Thoracic aorta (tissue), 2 donors: ENCODE measurements around the gene CD48. TPM values are rescaled to one million over a fixed set of nuclear protein-coding genes. Genes with fewer than 3 reads are reported as not detected.
"Not testable (repeated sequence)": the region's sequence is repeated elsewhere in the genome, so short reads cannot be mapped to it uniquely, and the experiment has no call there.

Experiments used
- ATAC-seq: fragments of 150-250 bp; one replicate; pipeline ENCODE4 v1.8.0; 2017; ENCODE audit warnings: low read depth; ENCODE audit not compliant: insufficient number of reproducible peaks, low FRiP score
- DNase-seq: peaks from one replicate; pipeline ENCODE4 v3.0.0-alpha.2; 2020; ENCODE audit warnings: low spot score
- H3K27ac ChIP-seq, 2 donors: fragments of 200-600 bp; sonication (generic); 1 replicate in 1 of 2; 2 replicates in 1 of 2; pipeline ENCODE4 v1.5.1; 2016; ENCODE audit warnings: mild to moderate bottlenecking in 2 of 2, moderate library complexity in 2 of 2
- H3K27me3 ChIP-seq: fragments of 200-600 bp; sonication (generic); replicated peaks from 2 replicates; pipeline ENCODE4 v1.6.0; 2016; ENCODE audit warnings: mild to moderate bottlenecking; ENCODE audit not compliant: insufficient read depth
- H3K36me3 ChIP-seq: fragments of 200-600 bp; sonication (generic); one replicate; pipeline ENCODE4 v1.5.1; 2016
- H3K4me1 ChIP-seq, 2 donors: fragments of 200-600 bp; sonication (generic); 1 replicate in 1 of 2; 2 replicates in 1 of 2; pipeline versions ENCODE4 v1.5.1 to v1.6.0; 2016; ENCODE audit warnings: low read depth in 2 of 2, mild to moderate bottlenecking in 1 of 2; ENCODE audit not compliant: control insufficient read depth in 1 of 2
- H3K4me3 ChIP-seq: fragments of 200-600 bp; sonication (generic); 2 replicates; pipeline ENCODE4 v1.5.1; 2016; ENCODE audit warnings: mild to moderate bottlenecking
- H3K9me3 ChIP-seq: fragments of 200-600 bp; sonication (generic); 2 replicates; pipeline ENCODE4 v1.5.1; 2016
- total RNA-seq, 2 donors: library from RNA; depleted of rRNA; stranded (reverse); fragments of >200 nt; gene quantifications; one replicate each; pipeline versions ENCODE4 v1.1.0 to v1.2.3, GENCODE V29; 2016
- TF ChIP-seq, protein P1 (sequence below): fragments of 200-600 bp; sonication (generic); IDR thresholded peaks from one replicate; pipeline ENCODE4 v1.5.1; 2019; ENCODE audit warnings: antibody characterized with exemption

CD48 gene
- total RNA-seq, 2 donors from 2014 or later, result 9.0 to 9.9 TPM

DNA sequence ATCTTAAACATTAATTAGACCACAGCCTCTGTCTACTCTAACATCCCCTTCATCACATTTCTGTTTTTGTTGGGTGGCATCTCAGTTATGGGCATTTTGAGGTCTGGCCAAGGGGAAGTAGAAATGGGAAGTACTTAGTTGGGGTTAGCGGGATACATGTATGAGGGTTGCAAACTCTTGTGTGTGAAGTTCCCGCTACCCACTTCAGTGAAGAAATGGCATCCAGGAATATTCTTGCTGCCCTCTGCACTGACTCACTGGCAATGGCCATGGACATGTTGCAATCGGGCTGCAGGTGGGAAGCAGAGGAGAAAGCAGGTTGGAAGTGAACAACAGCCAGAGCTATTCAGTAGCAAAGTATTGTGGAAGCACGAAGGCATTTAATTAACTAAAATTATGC is 7.4 kb downstream of the CD48 start:
- DNase-seq, result no peak
- Histone ChIP-seq H3K4me3 (no peak overlapping the region), H3K36me3 (no peaks in the 10 kb centered on the region), H3K9me3 (no peaks in the 10 kb centered on the region), H3K27ac (no peak overlapping the region), H3K4me1 (no peaks in the 10 kb centered on the region), H3K27me3 (no peaks in the 10 kb centered on the region)
- TF ChIP-seq, protein P1, sequence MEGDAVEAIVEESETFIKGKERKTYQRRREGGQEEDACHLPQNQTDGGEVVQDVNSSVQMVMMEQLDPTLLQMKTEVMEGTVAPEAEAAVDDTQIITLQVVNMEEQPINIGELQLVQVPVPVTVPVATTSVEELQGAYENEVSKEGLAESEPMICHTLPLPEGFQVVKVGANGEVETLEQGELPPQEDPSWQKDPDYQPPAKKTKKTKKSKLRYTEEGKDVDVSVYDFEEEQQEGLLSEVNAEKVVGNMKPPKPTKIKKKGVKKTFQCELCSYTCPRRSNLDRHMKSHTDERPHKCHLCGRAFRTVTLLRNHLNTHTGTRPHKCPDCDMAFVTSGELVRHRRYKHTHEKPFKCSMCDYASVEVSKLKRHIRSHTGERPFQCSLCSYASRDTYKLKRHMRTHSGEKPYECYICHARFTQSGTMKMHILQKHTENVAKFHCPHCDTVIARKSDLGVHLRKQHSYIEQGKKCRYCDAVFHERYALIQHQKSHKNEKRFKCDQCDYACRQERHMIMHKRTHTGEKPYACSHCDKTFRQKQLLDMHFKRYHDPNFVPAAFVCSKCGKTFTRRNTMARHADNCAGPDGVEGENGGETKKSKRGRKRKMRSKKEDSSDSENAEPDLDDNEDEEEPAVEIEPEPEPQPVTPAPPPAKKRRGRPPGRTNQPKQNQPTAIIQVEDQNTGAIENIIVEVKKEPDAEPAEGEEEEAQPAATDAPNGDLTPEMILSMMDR, result no peak
- ATAC-seq, result no peak

DNA sequence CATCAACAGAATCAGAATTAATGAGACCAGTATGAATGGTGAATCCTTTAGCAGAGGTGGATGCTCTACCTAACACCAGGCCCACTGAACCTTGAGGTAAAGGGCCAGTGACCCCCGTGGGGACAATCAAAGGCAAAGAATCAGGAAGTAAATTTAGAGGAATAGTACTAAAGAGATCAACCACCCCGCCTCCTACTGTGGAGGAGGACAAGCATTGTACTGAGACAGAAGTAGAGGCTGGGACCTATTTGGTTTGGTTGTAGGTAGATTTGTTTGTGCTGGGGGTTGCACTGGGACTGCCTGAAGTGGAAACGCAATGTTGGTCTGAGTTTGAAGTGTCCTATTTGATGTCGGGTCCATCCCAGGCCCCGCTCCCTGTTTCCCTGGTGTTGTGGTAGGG is 9.5 kb downstream of the CD48 start:
- Histone ChIP-seq H3K27ac (no peak overlapping the region), H3K4me3 (no peak overlapping the region), H3K27me3 (no peaks in the 10 kb centered on the region), H3K36me3 (no peaks in the 10 kb centered on the region), H3K9me3 (no peaks in the 10 kb centered on the region), H3K4me1 (no peaks in the 10 kb centered on the region)
- DNase-seq, result no peak
- TF ChIP-seq, protein P1, result no peak
- ATAC-seq, result no peak

DNA sequence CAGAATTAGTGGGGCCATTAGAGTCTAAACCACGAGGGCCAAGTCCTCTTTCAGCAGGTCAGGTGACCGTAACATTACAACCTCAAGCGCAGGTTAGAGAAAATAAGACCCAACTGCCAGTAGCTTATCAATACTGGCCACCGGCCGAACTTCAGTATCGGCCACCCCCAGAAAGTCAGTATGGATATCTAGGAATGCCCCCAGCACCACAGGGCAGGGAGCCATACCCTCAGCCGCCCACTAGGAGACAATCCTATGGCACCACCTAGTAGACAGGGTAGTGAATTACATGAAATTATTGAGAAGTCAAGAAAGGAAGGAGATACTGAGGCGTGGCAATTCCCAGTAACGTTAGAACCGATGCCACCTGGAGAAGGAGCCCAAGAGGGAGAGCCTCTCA is 19.2 kb downstream of the CD48 start:
- not testable (repeated sequence) for H3K27ac ChIP-seq, H3K27me3 ChIP-seq, H3K9me3 ChIP-seq, ATAC-seq, H3K4me3 ChIP-seq, H3K4me1 ChIP-seq, H3K36me3 ChIP-seq, DNase-seq

DNA sequence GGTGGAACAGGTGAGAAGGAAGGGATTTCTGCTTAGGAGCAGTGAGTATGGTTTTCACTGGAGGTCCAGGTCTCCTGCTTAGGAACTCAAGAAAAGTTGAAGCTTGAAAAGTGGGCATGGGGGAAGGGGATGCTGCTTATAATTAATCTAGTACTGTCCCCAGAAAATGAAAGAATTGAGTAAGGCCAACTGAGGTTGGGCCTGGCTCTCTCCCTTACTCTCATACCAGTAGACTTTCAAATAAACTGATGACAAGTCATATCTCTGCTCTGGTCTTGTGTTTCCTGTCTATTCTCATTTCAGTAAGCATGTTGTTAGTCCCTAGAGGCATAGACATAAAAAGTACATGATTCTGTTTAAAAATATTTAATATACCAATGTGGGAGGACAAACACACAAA is 26.4 kb downstream of the CD48 start:
- Histone ChIP-seq H3K27ac (no peak overlapping the region), H3K27me3 (no peaks in the 10 kb centered on the region), H3K4me3 (no peak overlapping the region), H3K4me1 (no peaks in the 10 kb centered on the region), H3K9me3 (no peaks in the 10 kb centered on the region), H3K36me3 (no peaks in the 10 kb centered on the region)
- TF ChIP-seq, protein P1, result no peak
- ATAC-seq (no peak), DNase-seq (no peak)

DNA sequence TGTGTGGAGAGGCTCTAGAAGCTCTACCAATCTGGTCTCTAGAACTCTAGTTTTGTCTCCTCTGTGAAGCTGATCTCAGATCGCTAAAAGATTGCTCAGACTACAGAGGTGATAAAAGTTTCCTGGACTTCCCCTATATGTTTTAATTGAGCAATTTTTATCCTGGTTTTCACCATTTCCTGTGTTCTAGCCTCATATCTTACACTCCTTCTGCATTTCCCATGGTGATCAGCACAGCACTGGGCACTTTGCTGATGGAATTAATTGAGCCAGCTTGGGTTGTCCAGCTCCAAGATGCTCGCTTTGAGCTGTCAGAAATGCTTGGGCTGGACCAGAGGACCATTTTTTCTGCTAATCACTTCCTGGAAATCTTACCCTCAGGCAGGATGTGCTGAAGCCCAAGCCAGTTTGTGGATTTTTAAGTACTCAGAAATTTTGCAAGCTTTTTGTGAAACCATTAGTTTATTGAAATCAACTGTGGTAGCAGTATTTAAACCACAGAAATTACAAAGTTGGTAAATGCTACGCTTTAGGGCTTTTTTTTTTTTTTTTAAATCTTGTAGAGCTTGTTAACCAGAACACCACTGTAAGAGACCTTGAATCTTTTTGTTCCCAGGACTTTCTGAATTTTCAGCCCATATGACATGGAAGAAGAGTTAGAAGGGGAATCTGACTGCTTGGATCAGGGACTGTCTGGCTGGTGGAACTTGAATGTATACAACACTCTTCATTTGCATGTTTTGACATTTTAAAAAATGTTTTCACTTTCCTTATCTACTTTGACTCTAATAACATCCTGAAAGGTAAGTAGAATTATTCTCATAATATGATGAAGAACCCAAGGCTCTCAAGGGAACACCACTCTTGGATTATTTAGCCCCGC is 28.4 kb downstream of the CD48 start:
- DNase-seq, result no peak
- TF ChIP-seq, protein P1, result no peak

DNA sequence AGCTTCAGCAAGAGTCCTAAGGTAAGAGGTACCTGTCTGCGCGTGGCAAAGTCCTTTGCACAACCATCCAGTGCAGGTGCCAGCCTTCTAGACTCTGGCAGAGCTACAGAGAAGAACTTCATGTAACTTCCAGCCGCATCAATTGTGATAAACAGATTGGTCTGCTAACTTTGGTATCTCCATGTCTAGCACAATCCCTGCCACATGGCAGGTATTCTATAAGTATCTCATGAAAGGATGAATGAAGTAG is 29.8 kb downstream of the CD48 start:
- no peaks in the 10 kb centered on the region for H3K27me3 ChIP-seq
- ATAC-seq (no peak), DNase-seq (no peak)
- H3K36me3 ChIP-seq, result no peaks in the 10 kb centered on the region
- H3K4me3 ChIP-seq, result no peak overlapping the region
- TF ChIP-seq, protein P1, result no peak
- H3K27ac ChIP-seq, result no peak overlapping the region
- H3K9me3 ChIP-seq, result no peaks in the 10 kb centered on the region
- H3K4me1 ChIP-seq, result no peaks in the 10 kb centered on the region

More for the DNA sequence above, 28.4 kb downstream of the CD48 start:
- Histone ChIP-seq H3K4me3 (no peak overlapping the region), H3K36me3 (no peaks in the 10 kb centered on the region), H3K27ac (no peak overlapping the region), H3K27me3 (no peaks in the 10 kb centered on the region), H3K9me3 (no peaks in the 10 kb centered on the region), H3K4me1 (no peaks in the 10 kb centered on the region)
- ATAC-seq, result no peak
